Measurements from ENCODE around the gene NOS1AP.

The NOS1AP gene

GRCh38 chr1:162088281-162088969, 18.9 kb downstream of the NOS1AP start:
- no peak for DNase-seq (ENCODE audit: low read depth in 2 of 3, low spot score in 2 of 3)

- no peak for DNase-seq (ENCODE audit: low read depth in 2 of 3, low spot score in 2 of 3)
These were observed 20.3 kb downstream of the NOS1AP start for GRCh38 chr1:162089748-162090147.

- no peak for DNase-seq (ENCODE audit: low read depth in 2 of 3, low spot score in 2 of 3)
These were observed 20.9 kb downstream of the NOS1AP start for GRCh38 chr1:162090378-162090777.

GRCh38 chr1:162091681-162092524, 22.4 kb downstream of the NOS1AP start:
- no peak for DNase-seq (ENCODE audit: low read depth in 2 of 3, low spot score in 2 of 3)

GRCh38 chr1:162093095-162093494, 23.6 kb downstream of the NOS1AP start:
- DNase-seq (ENCODE audit: low read depth in 2 of 3, low spot score in 2 of 3) = no peak

GRCh38 chr1:162094271-162094670, 24.8 kb downstream of the NOS1AP start:
- no peak for DNase-seq (ENCODE audit: low read depth in 2 of 3, low spot score in 2 of 3)

GRCh38 chr1:162094723-162095122, 25.2 kb downstream of the NOS1AP start:
- DNase-seq (ENCODE audit: low read depth in 2 of 3, low spot score in 2 of 3) = no peak

GRCh38 chr1:162107911-162108310, 38.4 kb downstream of the NOS1AP start:
- no peak for DNase-seq (ENCODE audit: low read depth in 2 of 3, low spot score in 2 of 3)

- no peak for DNase-seq (ENCODE audit: low read depth in 2 of 3, low spot score in 2 of 3)
These were observed 38.9 kb downstream of the NOS1AP start for GRCh38 chr1:162108426-162108825.

- DNase-seq (ENCODE audit: low read depth in 2 of 3, low spot score in 2 of 3) = no peak
These were observed 41.4 kb downstream of the NOS1AP start for GRCh38 chr1:162110910-162111309.

- DNase-seq (ENCODE audit: low read depth in 2 of 3, low spot score in 2 of 3) = no peak
These were observed 42.1 kb downstream of the NOS1AP start for GRCh38 chr1:162111572-162111971.

GRCh38 chr1:162113419-162113818, 43.9 kb downstream of the NOS1AP start:
- DNase-seq (ENCODE audit: low read depth in 2 of 3, low spot score in 2 of 3) = no peak

GRCh38 chr1:162117039-162117774, 47.7 kb downstream of the NOS1AP start:
- DNase-seq (ENCODE audit: low read depth in 2 of 3, low spot score in 2 of 3) = no peak

- DNase-seq (ENCODE audit: low read depth in 2 of 3, low spot score in 2 of 3) = no peak
These were observed 48.6 kb downstream of the NOS1AP start for GRCh38 chr1:162118063-162118462.

GRCh38 chr1:162128693-162129356, 59.3 kb downstream of the NOS1AP start:
- no peak for DNase-seq (ENCODE audit: low read depth in 2 of 3, low spot score in 2 of 3)

GRCh38 chr1:162130308-162130707, 60.8 kb downstream of the NOS1AP start:
- DNase-seq (ENCODE audit: low read depth in 2 of 3, low spot score in 2 of 3) = no peak

- no peak for DNase-seq (ENCODE audit: low read depth in 2 of 3, low spot score in 2 of 3)
These were observed 62.2 kb downstream of the NOS1AP start for GRCh38 chr1:162131400-162132321.

GRCh38 chr1:162133566-162133965, 64.1 kb downstream of the NOS1AP start:
- DNase-seq (ENCODE audit: low read depth in 2 of 3, low spot score in 2 of 3) = no peak

- DNase-seq (ENCODE audit: low read depth in 2 of 3, low spot score in 2 of 3) = no peak
These were observed 65.2 kb downstream of the NOS1AP start for GRCh38 chr1:162134646-162135045.

- DNase-seq (ENCODE audit: low read depth in 2 of 3, low spot score in 2 of 3) = no peak
These were observed 65.8 kb downstream of the NOS1AP start for GRCh38 chr1:162135271-162135775.

All from activated CD8-positive, alpha-beta memory T cell treated with anti-CD3 and anti-CD28 coated beads for 48 hours (primary cell).